Esophagus mucosa (tissue), 1 donor: ENCODE measurements around the gene FAM210B. TPM values are rescaled to one million over a fixed set of nuclear protein-coding genes. Genes with fewer than 3 reads are reported as not detected.
A peak's percentile ranks its signal among the peaks of the same experiment; 100 is the strongest.
"Not testable (repeated sequence)": the region's sequence is repeated elsewhere in the genome, so short reads cannot be mapped to it uniquely, and the experiment has no call there.

Experiments used
- ATAC-seq: fragments of 200-7000 bp; cut with Tn5 transposase; one replicate; pipeline ENCODE4 v1.9.1; 2020
- total RNA-seq: library from RNA; stranded (reverse); gene quantifications from one replicate; pipeline ENCODE4 v1.2.4, GENCODE V29; 2023
- donor health status: DM: yes; HTN: yes; CAD: no.

The FAM210B gene
- total RNA-seq, 1 donor from 2014 or later: 24.7 TPM

GRCh38 chr20:56393653-56394052 lies 34.9 kb downstream of the FAM210B start:
- ATAC-seq: no peak

- ATAC-seq: no peak
Measured at GRCh38 chr20:56395166-56395565, 36.4 kb downstream of the FAM210B start.

- peak; percentile 49 for ATAC-seq
Measured at GRCh38 chr20:56400001-56400640, 41.3 kb downstream of the FAM210B start.

- ATAC-seq: no peak
Measured at GRCh38 chr20:56403465-56403864, 44.7 kb downstream of the FAM210B start.

GRCh38 chr20:56405356-56405755 lies 46.6 kb downstream of the FAM210B start:
- ATAC-seq: not testable (repeated sequence)

- ATAC-seq: no peak
Measured at GRCh38 chr20:56406910-56407309, 48.1 kb downstream of the FAM210B start.

- ATAC-seq: no peak
Measured at GRCh38 chr20:56409521-56409920, 50.7 kb downstream of the FAM210B start.

GRCh38 chr20:56409956-56410355 lies 51.2 kb downstream of the FAM210B start:
- no peak for ATAC-seq

- ATAC-seq: not testable (repeated sequence)
Measured at GRCh38 chr20:56411287-56411686, 52.5 kb downstream of the FAM210B start.

- peak; percentile 28 for ATAC-seq
Measured at GRCh38 chr20:56411759-56412472, 53.1 kb downstream of the FAM210B start, which contains the start of gene CASS4. Gene CASS4, plus strand, starts transcription at chr20:56412260. Its CDS starts 199 bp downstream, at chr20:56412459.

GRCh38 chr20:56412473-56412790 lies 53.7 kb downstream of the FAM210B start:
- ATAC-seq: no peak

- no peak for ATAC-seq
Measured at GRCh38 chr20:56412949-56413348, 54.2 kb downstream of the FAM210B start.

GRCh38 chr20:56414842-56415765 lies 56.3 kb downstream of the FAM210B start:
- ATAC-seq: no peak

GRCh38 chr20:56417402-56417801 lies 58.6 kb downstream of the FAM210B start:
- no peak for ATAC-seq

GRCh38 chr20:56417911-56418310 lies 59.1 kb downstream of the FAM210B start:
- no peak for ATAC-seq

Other genes starting within 250 kb of the FAM210B start
- not detected for gene MC3R, start 110.2 kb upstream of the FAM210B start, total RNA-seq
- gene AURKA, start 33.2 kb downstream of the FAM210B start, total RNA-seq: 14.5 TPM
- gene CSTF1, start 33.7 kb downstream of the FAM210B start, total RNA-seq: 18.5 TPM
- 0.28 TPM for gene CASS4, start 53.3 kb downstream of the FAM210B start, total RNA-seq
- 51.0 TPM for gene RTF2, start 109.7 kb downstream of the FAM210B start, total RNA-seq
- gene FAM209A, start 165.8 kb downstream of the FAM210B start, total RNA-seq: not detected
- 0.44 TPM for gene FAM209B, start 174.3 kb downstream of the FAM210B start, total RNA-seq